Measurements from ENCODE around the gene FDXR. TPM values are rescaled to one million over a fixed set of nuclear protein-coding genes. Genes with fewer than 3 reads are reported as not detected.

FDXR gene
- total and polyA plus RNA-seq, 9 of the 15 experiments (the other 6 are each of a cell fraction or from before 2014, with no cell fraction given), result 0.89 to 70.7 (median 30.9) TPM

GRCh38 chr17:74875977-74876593, 3.3 kb upstream of the FDXR start (continued):
- TF ChIP-seq ZNF449 (CRISPR knock-in tag; IDR thresholded peaks at IDR 0.05), result peak; percentile 41; the same call in 1 of the 2 replicates
- peak; percentile 89; the same call in 1 of the 2 replicates for TF ChIP-seq NFRKB (IDR thresholded peaks at IDR 0.05; ENCODE audit: low read depth)
- peak; percentile 38 for TF ChIP-seq TAL1 (IDR thresholded peaks at IDR 0.05)
- no peak; a peak in 1 of 6 replicates for TF ChIP-seq ZBTB11 (CRISPR knock-in tag; IDR thresholded peaks at IDR 0.05)
- no peak for TF ChIP-seq MBD2 (IDR thresholded peaks at IDR 0.05; ENCODE audit: borderline replicate concordance, low read depth)
- TF ChIP-seq EP400 (IDR thresholded peaks at IDR 0.05), result peak; percentile 53
- TF ChIP-seq EZH2 (IDR thresholded peaks at IDR 0.05; ENCODE audit: borderline replicate concordance, low read depth, low read length), result no peak
- peak; percentile 46 for TF ChIP-seq VEZF1 (CRISPR knock-in tag; IDR thresholded peaks at IDR 0.05)
- no peak for TF ChIP-seq U2AF1 (optimal IDR thresholded peaks at IDR 0.05; ENCODE audit: low read depth, low read length)
- peak; percentile 87 for TF ChIP-seq ZNF197 (CRISPR knock-in tag; IDR thresholded peaks at IDR 0.05; ENCODE audit: low read depth)
- TF ChIP-seq ATF6 (CRISPR knock-in tag; IDR thresholded peaks at IDR 0.05), result no peak
- TF ChIP-seq ZNF780A (CRISPR knock-in tag; IDR thresholded peaks at IDR 0.05), result no peak
- 0 out of 4 replicates have a peak, but pooled peaks of 1 of the 2 experiments have one; percentile 64 for TF ChIP-seq HDAC1 (IDR thresholded peaks at IDR 0.05)
- TF ChIP-seq KDM2B (CRISPR knock-in tag; IDR thresholded peaks at IDR 0.05), result 0 out of 2 replicates have a peak, but pooled peaks have one; percentile 3
- TF ChIP-seq ZNF740 (CRISPR knock-in tag; IDR thresholded peaks at IDR 0.05), result no peak
- peak in 1 of 2 experiments; percentile 40; a peak in 1 of 4 replicates for TF ChIP-seq ZNF740 (tag; IDR thresholded peaks at IDR 0.05)
- TF ChIP-seq ZKSCAN8 (CRISPR knock-in tag; IDR thresholded peaks at IDR 0.05), result peak; percentile 54; the same call in 1 of the 2 replicates
- TF ChIP-seq ZEB2 (IDR thresholded peaks at IDR 0.05), result peak; percentile 32; the same call in 1 of the 2 replicates
